Measurements from ENCODE around the gene SLC2A13. TPM values are rescaled to one million over a fixed set of nuclear protein-coding genes. Genes with fewer than 3 reads are reported as not detected.

SLC2A13 gene
- total and polyA plus RNA-seq, 5 donors: 2.8 to 15.5 (median 7.2) TPM

- Histone ChIP-seq H3K27ac (ENCODE audit: low read length) (no peak overlapping the region), H3K27me3 (ENCODE audit: control insufficient read depth, insufficient read depth) (no peaks in the 10 kb centered on the region), H3K4me3 (ENCODE audit: low read length) (no peak overlapping the region), H3K4me1 (ENCODE audit: control insufficient read depth, insufficient read depth, low read length) (no peaks in the 10 kb centered on the region), H3K9me3 (ENCODE audit: control insufficient read depth, low read length) (no peaks in the 10 kb centered on the region)
- ATAC-seq: no peak
- WGBS: 61% methylated on average over 2 of the region's 2 CpGs
- intact Hi-C loops (cut with DNase I): no loop called here
- DNase-seq: no peak
Measured at GRCh38 chr12:39966256-39966655, 139.6 kb downstream of the SLC2A13 start.

- no peaks in the 10 kb centered on the region for H3K27me3 ChIP-seq (ENCODE audit: control insufficient read depth, insufficient read depth)
- no peak overlapping the region for H3K4me3 ChIP-seq (ENCODE audit: low read length)
- no peaks in the 10 kb centered on the region for H3K9me3 ChIP-seq (ENCODE audit: control insufficient read depth, low read length)
- no peaks in the 10 kb centered on the region for H3K4me1 ChIP-seq (ENCODE audit: control insufficient read depth, insufficient read depth, low read length)
- no peak overlapping the region for H3K27ac ChIP-seq (ENCODE audit: low read length)
- 91% methylated on average over 2 of the region's 2 CpGs for WGBS
- ATAC-seq (no peak), DNase-seq (no peak)
- intact Hi-C loops (cut with DNase I): no loop called here
Measured at GRCh38 chr12:39959467-39959866, 146.4 kb downstream of the SLC2A13 start.

- intact Hi-C loops (cut with DNase I): no loop called here
- WGBS: 92% methylated on average over 2 of the region's 2 CpGs
- no peaks in the 10 kb centered on the region for H3K27me3 ChIP-seq (ENCODE audit: control insufficient read depth, insufficient read depth)
- no peaks in the 10 kb centered on the region for H3K4me1 ChIP-seq (ENCODE audit: control insufficient read depth, insufficient read depth, low read length)
- ATAC-seq (no peak), DNase-seq (no peak)
- H3K4me3 ChIP-seq (ENCODE audit: low read length): no peak overlapping the region
- no peak overlapping the region for H3K27ac ChIP-seq (ENCODE audit: low read length)
- no peaks in the 10 kb centered on the region for H3K9me3 ChIP-seq (ENCODE audit: control insufficient read depth, low read length)
Measured at GRCh38 chr12:39959031-39959430, 146.8 kb downstream of the SLC2A13 start.

- DNase-seq: no peak
- 91% methylated on average over 3 of the region's 3 CpGs for WGBS
- Histone ChIP-seq H3K27me3 (ENCODE audit: control insufficient read depth, insufficient read depth) (no peaks in the 10 kb centered on the region), H3K9me3 (ENCODE audit: control insufficient read depth, low read length) (no peaks in the 10 kb centered on the region), H3K4me3 (ENCODE audit: low read length) (no peak overlapping the region), H3K4me1 (ENCODE audit: control insufficient read depth, insufficient read depth, low read length) (no peaks in the 10 kb centered on the region), H3K27ac (ENCODE audit: low read length) (no peak overlapping the region)
- intact Hi-C loops (cut with DNase I): no loop called here
- no peak for ATAC-seq
Measured at GRCh38 chr12:39958377-39958776, 147.5 kb downstream of the SLC2A13 start.

- WGBS: 86% methylated on average over 2 of the region's 2 CpGs
- ATAC-seq (no peak), DNase-seq (no peak)
- H3K4me3 ChIP-seq (ENCODE audit: low read length): no peak overlapping the region
- intact Hi-C loops (cut with DNase I): no loop called here
- no peaks in the 10 kb centered on the region for H3K9me3 ChIP-seq (ENCODE audit: control insufficient read depth, low read length)
- H3K27me3 ChIP-seq (ENCODE audit: control insufficient read depth, insufficient read depth): no peaks in the 10 kb centered on the region
- no peak overlapping the region for H3K27ac ChIP-seq (ENCODE audit: low read length)
- no peaks in the 10 kb centered on the region for H3K4me1 ChIP-seq (ENCODE audit: control insufficient read depth, insufficient read depth, low read length)
Measured at GRCh38 chr12:39956725-39957124, 149.2 kb downstream of the SLC2A13 start.

- no peak overlapping the region for H3K4me3 ChIP-seq (ENCODE audit: low read length)
- DNase-seq (no peak), ATAC-seq (no peak)
- no peaks in the 10 kb centered on the region for H3K9me3 ChIP-seq (ENCODE audit: control insufficient read depth, low read length)
- H3K27ac ChIP-seq (ENCODE audit: low read length): no peak overlapping the region
- WGBS: 98% methylated on average over 14 of the region's 14 CpGs
- intact Hi-C loops (cut with DNase I): no loop called here
- no peaks in the 10 kb centered on the region for H3K4me1 ChIP-seq (ENCODE audit: control insufficient read depth, insufficient read depth, low read length)
- no peaks in the 10 kb centered on the region for H3K27me3 ChIP-seq (ENCODE audit: control insufficient read depth, insufficient read depth)
Measured at GRCh38 chr12:39946361-39947280, 159.3 kb downstream of the SLC2A13 start.

DNA sequence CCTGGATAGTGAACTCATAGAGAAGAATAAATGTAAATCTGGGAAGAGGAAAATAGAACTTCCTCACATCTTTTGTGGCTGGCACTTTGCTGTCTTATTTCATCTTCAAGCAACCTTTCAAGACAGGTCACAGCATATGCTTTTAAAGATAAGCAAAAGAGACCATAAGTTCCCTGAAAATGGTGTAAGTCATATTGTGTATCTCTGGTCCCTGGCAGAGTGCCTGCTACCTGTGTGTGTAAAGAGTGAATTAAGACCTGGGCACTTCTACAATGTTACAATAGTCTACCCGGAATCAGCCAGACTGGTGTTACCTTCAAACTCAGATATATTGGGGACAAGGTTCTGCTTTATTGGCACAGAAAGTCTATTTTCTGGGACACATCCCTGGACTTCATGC lies 168.8 kb downstream of the SLC2A13 start:
- ATAC-seq (no peak), DNase-seq (no peak)
- H3K27me3 ChIP-seq (ENCODE audit: control insufficient read depth, insufficient read depth): no peaks in the 10 kb centered on the region
- H3K4me3 ChIP-seq (ENCODE audit: low read length): no peak overlapping the region
- no peaks in the 10 kb centered on the region for H3K4me1 ChIP-seq (ENCODE audit: control insufficient read depth, insufficient read depth, low read length)
- H3K9me3 ChIP-seq (ENCODE audit: control insufficient read depth, low read length): no peaks in the 10 kb centered on the region
- intact Hi-C loops (cut with DNase I): no loop called here
- 100% methylated on average over 1 of the region's 1 CpG for WGBS
- no peak overlapping the region for H3K27ac ChIP-seq (ENCODE audit: low read length)

- WGBS: 96% methylated on average over 2 of the region's 2 CpGs
- Histone ChIP-seq H3K4me1 (ENCODE audit: control insufficient read depth, insufficient read depth, low read length) (no peaks in the 10 kb centered on the region), H3K27me3 (ENCODE audit: control insufficient read depth, insufficient read depth) (no peaks in the 10 kb centered on the region), H3K27ac (ENCODE audit: low read length) (no peak overlapping the region), H3K4me3 (ENCODE audit: low read length) (no peak overlapping the region), H3K9me3 (ENCODE audit: control insufficient read depth, low read length) (no peaks in the 10 kb centered on the region)
- ATAC-seq (no peak), DNase-seq (no peak)
- intact Hi-C loops (cut with DNase I): no loop called here
Measured at GRCh38 chr12:39935839-39936238, 170.0 kb downstream of the SLC2A13 start.

- no peak overlapping the region for H3K4me3 ChIP-seq (ENCODE audit: low read length)
- intact Hi-C loops (cut with DNase I): no loop called here
- 47% methylated on average over 1 of the region's 1 CpG for WGBS
- no peak for DNase-seq
- H3K27me3 ChIP-seq (ENCODE audit: control insufficient read depth, insufficient read depth): no peaks in the 10 kb centered on the region
- no peak for ATAC-seq
- H3K4me1 ChIP-seq (ENCODE audit: control insufficient read depth, insufficient read depth, low read length): no peaks in the 10 kb centered on the region
- no peak overlapping the region for H3K27ac ChIP-seq (ENCODE audit: low read length)
- no peaks in the 10 kb centered on the region for H3K9me3 ChIP-seq (ENCODE audit: control insufficient read depth, low read length)
Measured at GRCh38 chr12:39935275-39935674, 170.6 kb downstream of the SLC2A13 start.

GRCh38 chr12:39931857-39932256 lies 174.0 kb downstream of the SLC2A13 start:
- H3K4me3 ChIP-seq (ENCODE audit: low read length): no peak overlapping the region
- no peak for ATAC-seq
- H3K9me3 ChIP-seq (ENCODE audit: control insufficient read depth, low read length): no peaks in the 10 kb centered on the region
- no peak overlapping the region for H3K27ac ChIP-seq (ENCODE audit: low read length)
- intact Hi-C loops (cut with DNase I): no loop called here
- no peaks in the 10 kb centered on the region for H3K4me1 ChIP-seq (ENCODE audit: control insufficient read depth, insufficient read depth, low read length)
- no peaks in the 10 kb centered on the region for H3K27me3 ChIP-seq (ENCODE audit: control insufficient read depth, insufficient read depth)
- DNase-seq: no peak

GRCh38 chr12:39931231-39931630 lies 174.7 kb downstream of the SLC2A13 start:
- 69% methylated on average over 4 of the region's 4 CpGs for WGBS
- DNase-seq (no peak), ATAC-seq (no peak)
- Histone ChIP-seq H3K4me3 (ENCODE audit: low read length) (no peak overlapping the region), H3K27me3 (ENCODE audit: control insufficient read depth, insufficient read depth) (no peaks in the 10 kb centered on the region), H3K27ac (ENCODE audit: low read length) (no peak overlapping the region), H3K9me3 (ENCODE audit: control insufficient read depth, low read length) (no peaks in the 10 kb centered on the region), H3K4me1 (ENCODE audit: control insufficient read depth, insufficient read depth, low read length) (no peaks in the 10 kb centered on the region)
- intact Hi-C loops (cut with DNase I): no loop called here

DNA sequence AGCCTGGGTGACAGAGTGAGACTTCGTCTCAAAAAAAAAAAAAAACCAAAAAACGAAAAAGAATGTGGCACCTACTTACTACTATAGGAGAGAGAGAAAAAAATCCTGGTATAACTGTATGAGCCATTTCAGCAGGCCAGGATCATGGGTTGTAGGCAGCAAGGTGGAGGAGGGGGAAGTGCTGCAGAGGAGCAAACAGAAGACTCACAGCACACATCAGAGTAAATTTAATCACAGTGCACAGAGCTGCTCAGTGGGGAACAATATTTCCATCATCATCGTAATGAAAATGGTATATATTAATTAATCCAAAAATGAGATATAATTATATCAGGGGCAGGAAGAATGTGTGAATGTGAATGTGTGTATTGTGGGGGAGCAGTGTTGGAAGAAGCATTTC lies 175.8 kb downstream of the SLC2A13 start:
- H3K9me3 ChIP-seq (ENCODE audit: control insufficient read depth, low read length): no peaks in the 10 kb centered on the region
- no peak overlapping the region for H3K27ac ChIP-seq (ENCODE audit: low read length)
- intact Hi-C loops (cut with DNase I): no loop called here
- ATAC-seq (no peak), DNase-seq (no peak)
- no peaks in the 10 kb centered on the region for H3K27me3 ChIP-seq (ENCODE audit: control insufficient read depth, insufficient read depth)
- H3K4me3 ChIP-seq (ENCODE audit: low read length): no peak overlapping the region
- WGBS: 70% methylated on average over 3 of the region's 3 CpGs
- H3K4me1 ChIP-seq (ENCODE audit: control insufficient read depth, insufficient read depth, low read length): no peaks in the 10 kb centered on the region

Measured in right cardiac atrium (tissue), 5 donors.